HCT116 (cell line): ENCODE measurements around the gene ATP4A. TPM values are rescaled to one million over a fixed set of nuclear protein-coding genes. Genes with fewer than 3 reads are reported as not detected.

Experiments used
- ATAC-seq: fragments of 200-7000 bp; cut with Tn5 transposase; 2 replicates; pipeline ENCODE4 v1.9.1; 2020; ENCODE audit warnings: mild to moderate bottlenecking, moderate library complexity
- BruUV-seq: library from RNA; stranded (reverse); fragments of 400-500 nt; replicated peaks from 2 replicates; lab custom pipeline; 2021; lab: Mats Ljungman, UMichigan
- CTCF ChIA-PET: fragments of 300-600 bp; sonication (Branson Sonifier 250); formaldehyde crosslinking; loops from one replicate; lab custom pipeline; 2021; ENCODE audit warnings: antibody characterized with exemption; lab: Charles Lee
- POLR2A ChIA-PET: fragments of 300-600, 350-600 bp; sonication (Branson Sonifier 250); formaldehyde crosslinking; loops from one replicate; lab custom pipeline; 2021; ENCODE audit warnings: antibody characterized with exemption; lab: Charles Lee
- RAD21 ChIA-PET, 2 experiments: fragments of 300-600 bp; sonication (Branson Sonifier 250); formaldehyde crosslinking; loops; one replicate each; lab custom pipeline; 2023; ENCODE audit warnings: low total read pairs in 2 of 2; ENCODE audit not compliant: uncharacterized antibody in 2 of 2, unreplicated experiment in 2 of 2, low non-redundant PET in 1 of 2; lab: Charles Lee
- DNase-seq: peaks from one replicate; pipeline ENCODE4 v3.0.0-alpha.2; 2010; ENCODE audit warnings: low read depth, low spot score
- H2AFZ ChIP-seq: fragments of 200-600 bp; shearing (Covaris generic), sonication (generic); 2 replicates; pipeline ENCODE4 v1.6.1; 2017; ENCODE audit warnings: low read depth, mixed run types, mixed read lengths, antibody characterized with exemption, low read length; ENCODE audit not compliant: poor library complexity, severe bottlenecking
- H3K27ac ChIP-seq: 2 replicates; pipeline ENCODE4 v1.5.1; 2012; ENCODE audit warnings: low read depth, low read length
- H3K27me3 ChIP-seq: fragments of 200-600 bp; sonication (generic); 2 replicates; pipeline ENCODE4 v1.6.1; 2016; ENCODE audit warnings: mixed run types, low read length, mixed read lengths; ENCODE audit not compliant: insufficient read depth
- H3K36me3 ChIP-seq, 2 experiments: fragments of 200-500 bp in 1 of 2; fragments of 200-600 bp in 1 of 2; sonication (Bioruptor generic) in 1 of 2; sonication (generic) in 1 of 2; 2 replicates each; pipeline versions ENCODE4 v1.5.1 to v1.6.1; 2014 to 2016; ENCODE audit warnings: low read length in 2 of 2, inconsistent platforms in 1 of 2, mixed read lengths in 1 of 2, mixed run types in 1 of 2; ENCODE audit not compliant: insufficient read depth in 2 of 2, control insufficient read depth in 1 of 2
- H3K4me1 ChIP-seq, 2 experiments: fragments of 200-600 bp in 1 of 2; sonication (generic) in 1 of 2; 2 replicates each; pipeline versions ENCODE4 v1.5.1 to v1.6.1; 2012 to 2017; ENCODE audit warnings: low read length in 2 of 2, inconsistent platforms in 1 of 2, mild to moderate bottlenecking in 1 of 2, mixed read lengths in 1 of 2, mixed run types in 1 of 2, moderate library complexity in 1 of 2; ENCODE audit not compliant: insufficient read depth in 2 of 2, control insufficient read depth in 1 of 2
- H3K4me2 ChIP-seq: fragments of 200-600 bp; sonication (generic); 2 replicates; pipeline ENCODE4 v1.6.1; 2017; ENCODE audit warnings: mixed run types, low read length, mixed read lengths
- H3K4me3 ChIP-seq, 2 experiments: fragments of 200-600 bp in 1 of 2; sonication (generic) in 1 of 2; replicated peaks in 1 of 2; 2 replicates each; pipeline ENCODE4 v1.5.1; 2011 to 2016; ENCODE audit warnings: low read length in 2 of 2, control low read depth in 1 of 2, low read depth in 1 of 2, mild to moderate bottlenecking in 1 of 2, mixed read lengths in 1 of 2, mixed run types in 1 of 2
- H3K79me2 ChIP-seq: fragments of 200-600 bp; sonication (generic); 2 replicates; pipeline ENCODE4 v1.6.1; 2017; ENCODE audit warnings: mild to moderate bottlenecking, mixed run types, low read length, moderate library complexity, mixed read lengths; ENCODE audit not compliant: insufficient read depth
- H3K9ac ChIP-seq: fragments of 200-600 bp; sonication (generic); 2 replicates; pipeline ENCODE4 v1.6.1; 2016; ENCODE audit warnings: low read length, mixed read lengths
- H3K9me2 ChIP-seq: fragments of 200-600 bp; sonication (generic), shearing (Covaris generic); 2 replicates; pipeline ENCODE4 v1.6.1; 2017; ENCODE audit warnings: mixed run types, mild to moderate bottlenecking, moderate library complexity; ENCODE audit not compliant: insufficient read depth
- H3K9me3 ChIP-seq, 2 experiments: fragments of 200-500 bp in 1 of 2; fragments of 200-600 bp in 1 of 2; sonication (Bioruptor generic) in 1 of 2; sonication (generic) in 1 of 2; 2 replicates each; pipeline ENCODE4 v1.6.1; 2014 to 2017; ENCODE audit warnings: low read length in 2 of 2, mixed read lengths in 2 of 2, inconsistent platforms in 1 of 2, low read depth in 1 of 2, mild to moderate bottlenecking in 1 of 2, mixed run types in 1 of 2, moderate library complexity in 1 of 2; ENCODE audit not compliant: control insufficient read depth in 1 of 2, insufficient read depth in 1 of 2
- H4K20me1 ChIP-seq: fragments of 200-600 bp; sonication (generic), shearing (Covaris generic); 2 replicates; pipeline ENCODE4 v1.6.1; 2017; ENCODE audit warnings: mixed run types, mild to moderate bottlenecking, moderate library complexity; ENCODE audit not compliant: insufficient read depth
- ATF3 ChIP-seq: IDR thresholded peaks from 2 replicates; pipeline ENCODE4 v1.6.1; 2012
- CBX3 ChIP-seq: IDR thresholded peaks from 2 replicates; pipeline ENCODE4 v1.6.1; 2012; ENCODE audit warnings: low read depth
- CEBPB ChIP-seq: IDR thresholded peaks from 2 replicates; pipeline ENCODE4 v1.6.1; 2012; ENCODE audit warnings: low read depth
- EGR1 ChIP-seq: IDR thresholded peaks from 2 replicates; pipeline ENCODE4 v1.6.1; 2012; ENCODE audit warnings: low read depth
- EZH2 ChIP-seq: fragments of 200-600 bp; sonication (generic); IDR thresholded peaks from 2 replicates; pipeline ENCODE4 v1.6.1; 2017; ENCODE audit warnings: antibody characterized with exemption, mixed run types
- EZH2phosphoT487 ChIP-seq: fragments of 200-600 bp; IDR thresholded peaks from 2 replicates; pipeline ENCODE4 v1.6.1; 2018; ENCODE audit warnings: antibody characterized with exemption, borderline replicate concordance
- FOSL1 ChIP-seq: IDR thresholded peaks from 2 replicates; pipeline ENCODE4 v1.6.1; 2012; ENCODE audit warnings: low read depth
- JUND ChIP-seq: IDR thresholded peaks from 2 replicates; pipeline ENCODE4 v1.6.1; 2012
- MAX ChIP-seq: IDR thresholded peaks from 2 replicates; pipeline ENCODE4 v1.6.1; 2012
- POLR2A ChIP-seq: IDR thresholded peaks from 2 replicates; pipeline ENCODE4 v1.7.0; 2011; ENCODE audit warnings: borderline replicate concordance; ENCODE audit not compliant: insufficient read depth, insufficient read length; ENCODE audit errors: extremely low read depth
- POLR2AphosphoS5 ChIP-seq: IDR thresholded peaks from 2 replicates; pipeline ENCODE4 v1.6.1; 2011; ENCODE audit warnings: mild to moderate bottlenecking, low read depth, low read length, moderate library complexity
- RAD21 ChIP-seq: IDR thresholded peaks from 2 replicates; pipeline ENCODE4 v1.6.1; 2012; ENCODE audit warnings: low read depth, mild to moderate bottlenecking
- SIN3A ChIP-seq: IDR thresholded peaks from 2 replicates; pipeline ENCODE4 v1.6.1; 2012; ENCODE audit warnings: low read depth
- SP1 ChIP-seq: IDR thresholded peaks from 2 replicates; pipeline ENCODE4 v1.6.1; 2012; ENCODE audit warnings: low read depth
- SRF ChIP-seq: IDR thresholded peaks from 2 replicates; pipeline ENCODE4 v1.6.1; 2012; ENCODE audit warnings: low read depth
- TCF7L2 ChIP-seq: IDR thresholded peaks from 2 replicates; pipeline ENCODE4 v1.7.0; 2011; ENCODE audit warnings: borderline replicate concordance, inconsistent platforms; ENCODE audit not compliant: insufficient read depth, insufficient read length; ENCODE audit errors: extremely low read depth
- YY1 ChIP-seq: IDR thresholded peaks from 2 replicates; pipeline ENCODE4 v1.6.1; 2011; ENCODE audit warnings: low read length, low read depth, moderate library complexity, mild to moderate bottlenecking; ENCODE audit not compliant: insufficient replicate concordance; ENCODE audit errors: extremely low read depth
- ZBTB33 ChIP-seq: IDR thresholded peaks from 2 replicates; pipeline ENCODE4 v1.6.1; 2011; ENCODE audit warnings: mild to moderate bottlenecking, low read length, moderate library complexity; ENCODE audit not compliant: insufficient replicate concordance; ENCODE audit errors: extremely low read depth
- ZFX ChIP-seq: fragments of 450-650 bp; IDR thresholded peaks from 2 replicates; pipeline ENCODE4 v1.6.1; 2017
- ZNF274 ChIP-seq: fragments of 200-500 bp; sonication (Bioruptor generic); IDR thresholded peaks from 2 replicates; pipeline ENCODE4 v1.6.1; 2014; ENCODE audit warnings: mild to moderate bottlenecking, low read depth, low read length, inconsistent platforms
- intact Hi-C: fragments of 100-400 bp; cut with micrococcal nuclease; formaldehyde crosslinking; loops from 2 replicates; pipeline ENCODE4 v1.10.0; 2022
- total RNA-seq: library from RNA; stranded (reverse); gene quantifications from one replicate; pipeline ENCODE4 v1.2.1, GENCODE V29; 2021; ENCODE audit not compliant: unreplicated experiment

The ATP4A gene
- total RNA-seq, 1 experiment from 2014 or later: 0.27 TPM

- Histone ChIP-seq H3K27me3 (no peaks in the 10 kb centered on the region), H3K9me2 (no peaks in the 10 kb centered on the region), H3K9ac (no peak overlapping the region), H3K36me3 (peaks cover 8 to 30% of the 10 kb centered on the region in 2 experiments; a peak in 3 of 4 replicates), H3K4me3 (no peak overlapping the region), H3K79me2 (peaks cover 26% of the 10 kb centered on the region), H2AFZ (no peak overlapping the region), H3K27ac (no peak overlapping the region), H3K9me3 (no peaks in the 10 kb centered on the region), H4K20me1 (no peaks in the 10 kb centered on the region), H3K4me2 (no peak overlapping the region), H3K4me1 (peaks cover 3 to 8% of the 10 kb centered on the region in 2 experiments; a peak in 3 of 4 replicates)
- ChIA-PET RAD21 (no interaction called here), POLR2A (no interaction called here), CTCF (no interaction called here)
- no TSS peak for BruUV-seq
- intact Hi-C loops: loop anchor here (10.0 kb wide), 1 partner anchor 394 kb away; the partner anchor contains the start of gene LRFN3
- TF ChIP-seq EGR1 (no peak), CEBPB (no peak), EZH2phosphoT487 (no peak), ZFX (no peak), RAD21 (no peak)
- no peak for DNase-seq
- no peak for ATAC-seq
These were observed 23.0 kb downstream of the ATP4A start for GRCh38 chr19:35540356-35540927.

GRCh38 chr19:35539850-35540249, 23.6 kb downstream of the ATP4A start:
- Histone ChIP-seq H3K27ac (no peak overlapping the region), H3K4me3 (no peak overlapping the region), H3K36me3 (peaks cover 8 to 30% of the 10 kb centered on the region in 2 experiments; a peak in 3 of 4 replicates), H3K4me1 (peaks cover 3 to 8% of the 10 kb centered on the region in 2 experiments; a peak in 3 of 4 replicates), H4K20me1 (no peaks in the 10 kb centered on the region), H3K27me3 (no peaks in the 10 kb centered on the region), H3K9me3 (no peaks in the 10 kb centered on the region), H3K9me2 (no peaks in the 10 kb centered on the region), H3K4me2 (no peak overlapping the region), H3K79me2 (peaks cover 21% of the 10 kb centered on the region), H2AFZ (no peak overlapping the region), H3K9ac (no peak overlapping the region)
- ChIA-PET POLR2A (no interaction called here), CTCF (no interaction called here), RAD21 (no interaction called here)
- ATAC-seq (no peak), DNase-seq (no peak)
- no peak for TF ChIP-seq CBX3
- TF ChIP-seq CEBPB: no peak
- no peak for TF ChIP-seq EGR1
- TF ChIP-seq JUND: no peak
- TF ChIP-seq FOSL1: no peak
- TF ChIP-seq SP1: no peak
- no peak for TF ChIP-seq EZH2
- no peak for TF ChIP-seq ZBTB33
- no peak for TF ChIP-seq EZH2phosphoT487
- TF ChIP-seq ZFX: no peak
- no peak for TF ChIP-seq POLR2A
- no peak for TF ChIP-seq TCF7L2
- no peak for TF ChIP-seq POLR2AphosphoS5
- no peak for TF ChIP-seq MAX
- no peak for TF ChIP-seq YY1
- no peak for TF ChIP-seq ZNF274
- no peak for TF ChIP-seq SRF
- TF ChIP-seq SIN3A: no peak
- no peak for TF ChIP-seq RAD21
- no peak for TF ChIP-seq ATF3
- BruUV-seq: no TSS peak
- intact Hi-C loops: loop anchor here (10.0 kb wide), 1 partner anchor 395 kb away; the partner anchor contains the start of gene LRFN3
